ENCODE measurements around the gene IL18BP.
A peak's percentile ranks its signal among the peaks of the same experiment; 100 is the strongest.

Gene IL18BP

GRCh38 chr11:71997594-71997993, 1.1 kb upstream of the IL18BP start:
- DNase-seq = no peak

- no peak for DNase-seq
These were observed 648 bp upstream of the IL18BP start for GRCh38 chr11:71998061-71998460.

GRCh38 chr11:71999362-71999761, 653 bp downstream of the IL18BP start:
- peak; percentile 96 for DNase-seq

- peak; percentile 96 for DNase-seq
These were observed 1.1 kb downstream of the IL18BP start for GRCh38 chr11:71999798-72000197.

- no peak for DNase-seq
These were observed 1.6 kb downstream of the IL18BP start for GRCh38 chr11:72000202-72000867.

- DNase-seq = no peak
These were observed 2.6 kb downstream of the IL18BP start for GRCh38 chr11:72001285-72001684.

GRCh38 chr11:72001834-72002591, 3.3 kb downstream of the IL18BP start:
- DNase-seq = no peak

GRCh38 chr11:72002841-72003775, 4.4 kb downstream of the IL18BP start:
- DNase-seq = peak; percentile 57

- DNase-seq = no peak
These were observed 5.1 kb downstream of the IL18BP start for GRCh38 chr11:72003776-72004171.

- DNase-seq = no peak
These were observed 6.0 kb downstream of the IL18BP start for GRCh38 chr11:72004515-72005346.

GRCh38 chr11:72005347-72006260, 6.9 kb downstream of the IL18BP start:
- no peak for DNase-seq

GRCh38 chr11:72006309-72007088, 7.8 kb downstream of the IL18BP start:
- DNase-seq = no peak

GRCh38 chr11:72007089-72007476, 8.4 kb downstream of the IL18BP start:
- DNase-seq = no peak

GRCh38 chr11:72007587-72007986, 8.9 kb downstream of the IL18BP start:
- DNase-seq = no peak

GRCh38 chr11:72008728-72009127, 10.0 kb downstream of the IL18BP start:
- DNase-seq = no peak

- DNase-seq = no peak
These were observed 10.4 kb downstream of the IL18BP start for GRCh38 chr11:72009156-72009555.

GRCh38 chr11:72010529-72011233, 12.0 kb downstream of the IL18BP start:
- DNase-seq = no peak

GRCh38 chr11:72012091-72012630, 13.5 kb downstream of the IL18BP start:
- no peak for DNase-seq

- DNase-seq = no peak
These were observed 14.4 kb downstream of the IL18BP start for GRCh38 chr11:72012897-72013721.

Data from OCI-M1 (cell line).